GM23248 (cell line): Measurements from ENCODE around the gene ASGR2.

ENCODE experiments used
- EZH2 ChIP-seq: fragments of 200-600 bp; sonication (generic); IDR thresholded peaks from 2 replicates; pipeline ENCODE4 v1.6.1; 2018; ENCODE audit warnings: antibody characterized with exemption, mild to moderate bottlenecking; ENCODE audit not compliant: insufficient read depth, poor library complexity, severe bottlenecking
- EZH2phosphoT487 ChIP-seq: fragments of 200-600 bp; sonication (generic); IDR thresholded peaks from 2 replicates; pipeline ENCODE4 v1.6.1; 2018; ENCODE audit warnings: antibody characterized with exemption, moderate library complexity, mild to moderate bottlenecking, low read depth; ENCODE audit not compliant: insufficient read depth

DNA sequence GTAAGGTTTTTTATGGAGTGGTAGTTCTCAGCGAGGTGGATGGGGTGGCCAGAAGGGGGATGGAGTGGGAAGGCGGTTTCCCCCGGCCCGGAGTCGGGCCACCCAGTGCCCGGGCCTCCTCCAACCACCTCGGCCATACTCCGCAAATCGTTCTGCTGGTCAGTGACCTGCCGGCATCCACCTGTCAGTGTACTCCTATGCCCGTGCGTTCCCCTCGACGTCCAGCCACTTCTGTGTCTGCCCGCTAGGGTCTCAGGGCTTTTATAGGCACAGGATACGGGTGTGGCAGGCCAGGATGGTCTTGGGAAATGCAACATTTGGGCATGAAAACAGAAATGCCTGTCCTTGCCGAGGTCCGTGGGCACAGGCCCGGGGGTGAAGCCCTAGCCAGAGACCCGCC is 19.3 kb upstream of the ASGR2 start:
- TF ChIP-seq EZH2phosphoT487: no peak
- TF ChIP-seq EZH2: no peak
